Endothelial cell of umbilical vein (primary cell): Measurements from ENCODE around the gene FAM219B. TPM values are rescaled to one million over a fixed set of nuclear protein-coding genes. Genes with fewer than 3 reads are reported as not detected.

Experiments
- BruUV-seq: library from RNA; stranded (reverse); fragments of 400-500 nt; replicated peaks from 2 replicates; lab custom pipeline; 2021; lab: Mats Ljungman, UMichigan
- CTCF ChIA-PET: fragments of 300-600, 350-600 bp; sonication (Branson Sonifier 250); formaldehyde crosslinking; loops from one replicate; lab custom pipeline; 2021; ENCODE audit warnings: antibody characterized with exemption, inconsistent platforms; lab: Charles Lee
- POLR2A ChIA-PET: fragments of 300-600, 350-600 bp; sonication (Branson Sonifier 250); formaldehyde crosslinking; loops from one replicate; lab custom pipeline; 2021; ENCODE audit warnings: antibody characterized with exemption, inconsistent platforms; lab: Charles Lee
- DNase-seq: peaks from one replicate; pipeline ENCODE4 v3.0.0-alpha.2; 2011; ENCODE audit warnings: low read depth, low spot score
- FAIRE-seq: peaks from 2 replicates; lab custom pipeline; 2011; peaks lifted over from hg19 to GRCh38; lab: Jason Lieb, UNC
- H2AFZ ChIP-seq: 2 replicates; pipeline ENCODE4 v1.6.0; 2012; ENCODE audit warnings: low read depth, low read length, control low read depth, inconsistent platforms
- H3K27ac ChIP-seq: 2 replicates; pipeline ENCODE4 v1.5.1; 2011; ENCODE audit warnings: low read depth, mild to moderate bottlenecking, control low read depth, low read length, moderate library complexity; ENCODE audit not compliant: insufficient read depth
- H3K27me3 ChIP-seq, 2 experiments: 2 replicates each; pipeline versions ENCODE4 v1.6.0 to v1.6.1; 2011; ENCODE audit warnings: low read length in 2 of 2, mixed read lengths in 1 of 2; ENCODE audit not compliant: control insufficient read depth in 2 of 2, insufficient read depth in 2 of 2
- H3K36me3 ChIP-seq, 2 experiments: 2 replicates in 1 of 2; 3 replicates in 1 of 2; pipeline ENCODE4 v1.5.1; 2011; ENCODE audit warnings: low read length in 2 of 2, mild to moderate bottlenecking in 1 of 2, moderate library complexity in 1 of 2; ENCODE audit not compliant: control insufficient read depth in 2 of 2, insufficient read depth in 2 of 2; ENCODE audit errors: extremely low read depth in 1 of 2
- H3K4me1 ChIP-seq: 3 replicates; pipeline ENCODE4 v1.5.1; 2011; ENCODE audit warnings: mild to moderate bottlenecking, low read length; ENCODE audit not compliant: control insufficient read depth, insufficient read depth; ENCODE audit errors: extremely low read depth
- H3K4me2 ChIP-seq: 2 replicates; pipeline ENCODE4 v1.6.1; 2011; ENCODE audit warnings: low read length, control low read depth, mixed read lengths; ENCODE audit not compliant: insufficient read depth
- H3K4me3 ChIP-seq, 3 experiments: fragments of 200-600 bp in 1 of 3; sonication (generic), shearing (Covaris generic) in 1 of 3; replicated peaks in 1 of 3; 2 replicates each; pipeline ENCODE4 v1.5.1; 2011 to 2016; ENCODE audit warnings: control low read depth in 3 of 3, low read length in 3 of 3, mild to moderate bottlenecking in 2 of 3, inconsistent platforms in 1 of 3, low read depth in 1 of 3, moderate library complexity in 1 of 3; ENCODE audit not compliant: insufficient read depth in 1 of 3
- H3K79me2 ChIP-seq: 2 replicates; pipeline ENCODE4 v1.6.0; 2012; ENCODE audit warnings: low read length, inconsistent platforms; ENCODE audit not compliant: control insufficient read depth, insufficient read depth
- H3K9ac ChIP-seq: replicated peaks from 2 replicates; pipeline ENCODE3; 2011; ENCODE audit warnings: low read length, control low read depth; ENCODE audit not compliant: insufficient read depth; ENCODE audit errors: extremely low read depth
- H3K9me1 ChIP-seq: replicated peaks from 3 replicates; pipeline ENCODE4 v1.6.0; 2011; ENCODE audit warnings: mild to moderate bottlenecking, low read length; ENCODE audit not compliant: control insufficient read depth, insufficient read depth; ENCODE audit errors: extremely low read depth
- H3K9me3 ChIP-seq: replicated peaks from 2 replicates; pipeline ENCODE4 v1.5.1; 2012; ENCODE audit warnings: low read length, inconsistent platforms; ENCODE audit not compliant: control insufficient read depth, insufficient read depth
- H4K20me1 ChIP-seq: replicated peaks from 2 replicates; pipeline ENCODE3; 2011; ENCODE audit warnings: mild to moderate bottlenecking, low read length; ENCODE audit not compliant: control insufficient read depth, insufficient read depth; ENCODE audit errors: extremely low read depth
- EZH2 ChIP-seq: IDR thresholded peaks from 2 replicates; pipeline ENCODE4 v1.6.1; 2012; ENCODE audit warnings: borderline replicate concordance, low read depth, mild to moderate bottlenecking, moderate library complexity, low read length, inconsistent platforms; ENCODE audit not compliant: severe bottlenecking
- FOS ChIP-seq: IDR thresholded peaks from 2 replicates; pipeline ENCODE4 v1.6.1; 2011; ENCODE audit warnings: mild to moderate bottlenecking, low read length, moderate library complexity, borderline replicate concordance; ENCODE audit not compliant: insufficient read depth
- GATA2 ChIP-seq: IDR thresholded peaks from 2 replicates; pipeline ENCODE4 v1.7.0; 2011; ENCODE audit warnings: low read depth, mild to moderate bottlenecking, moderate library complexity, mixed read lengths, low read length; ENCODE audit not compliant: insufficient read length, insufficient read depth
- JUN ChIP-seq: IDR thresholded peaks from 2 replicates; pipeline ENCODE4 v1.6.1; 2011; ENCODE audit warnings: borderline replicate concordance, low read depth; ENCODE audit not compliant: insufficient read length, insufficient read depth
- MYC ChIP-seq: IDR thresholded peaks from one replicate; pipeline ENCODE4 v1.6.1; 2011; ENCODE audit warnings: mild to moderate bottlenecking, low read depth, low read length
- POLR2A ChIP-seq: IDR thresholded peaks from 2 replicates; pipeline ENCODE4 v1.6.1; 2012; ENCODE audit warnings: low read depth, mild to moderate bottlenecking, control low read depth, low read length
- POLR2AphosphoS5 ChIP-seq: IDR thresholded peaks from 2 replicates; pipeline ENCODE4 v1.6.1; 2012; ENCODE audit warnings: low read depth, mild to moderate bottlenecking, control low read depth, low read length, moderate library complexity; ENCODE audit not compliant: insufficient read depth
- dilution Hi-C: fragments of 300-500 bp; cut with MboI; formaldehyde crosslinking; loops from one replicate; pipeline ENCODE4 v1.15.0; 2019; ENCODE audit warnings: low sequenced_read_pairs; ENCODE audit not compliant: extremely low pct_ligation_motif_present
- intact Hi-C: fragments of 100-400 bp; cut with micrococcal nuclease; formaldehyde crosslinking; loops from one replicate; pipeline ENCODE4 v1.10.0; 2022
- polyA plus RNA-seq, 4 experiments: library from polyadenylated mRNA; depleted of rRNA in 3 of 4; stranded (reverse) in 3 of 4; unstranded in 1 of 4; fragments of >200 nt; gene quantifications; 2 replicates each; pipeline versions ENCODE4 v1.2.1 to v1.2.3, GENCODE V29; 2011 to 2012; ENCODE audit warnings: missing spikeins in 1 of 4
- total RNA-seq: library from RNA; stranded (reverse); gene quantifications from 2 replicates; pipeline ENCODE4 v1.2.3, GENCODE V29; 2021
- TF ChIP-seq, protein P1 (sequence below), 2 donors: IDR thresholded peaks; 1 replicate in 1 of 2; 2 replicates in 1 of 2; pipeline ENCODE4 v1.5.1; 2011; ENCODE audit warnings: low read length in 2 of 2, mild to moderate bottlenecking in 2 of 2, moderate library complexity in 2 of 2, control low read depth in 1 of 2, inconsistent platforms in 1 of 2, low read depth in 1 of 2; ENCODE audit not compliant: insufficient read depth in 1 of 2; ENCODE audit errors: extremely low read depth in 1 of 2
- TF ChIP-seq, protein P2 (sequence below): IDR thresholded peaks from 2 replicates; pipeline ENCODE4 v1.6.1; 2011; ENCODE audit not compliant: insufficient read depth, insufficient read length

Gene FAM219B
- total and polyA plus RNA-seq, 2 donors (not counting 3 experiments of a cell fraction or from before 2014, with no cell fraction given), result 57.7 to 73.0 TPM

DNA sequence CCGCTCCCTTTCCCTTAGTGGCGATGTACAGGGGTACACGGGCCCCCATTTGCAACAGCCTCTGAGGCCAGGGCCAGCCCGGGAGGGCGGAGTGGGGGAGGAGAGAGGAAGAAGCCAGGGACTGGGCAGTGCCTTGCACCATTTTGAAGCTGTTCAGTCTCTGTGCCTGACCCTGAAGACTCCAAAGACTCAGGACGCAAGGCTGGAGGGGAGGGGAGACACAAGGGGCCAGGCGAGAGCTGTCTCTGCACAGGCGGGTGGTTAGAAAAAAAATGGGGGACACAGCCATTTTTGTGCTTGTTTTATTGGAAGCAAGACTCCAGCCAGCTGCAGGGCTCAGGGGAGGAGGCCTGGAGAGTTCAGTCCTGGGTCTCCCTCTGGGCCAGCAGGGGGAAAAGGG is 48.4 kb upstream of the FAM219B start:
- H3K36me3 ChIP-seq, result no peaks in the 10 kb centered on the region
- H3K9me1 ChIP-seq, result no peaks in the 10 kb centered on the region
- H3K27ac ChIP-seq, result no peak overlapping the region
- BruUV-seq, result no TSS peak
- no peak overlapping the region for H3K9ac ChIP-seq
- ChIA-PET CTCF (interaction anchor here (0.7 to 3.8 kb wide), 10 partner anchors 11 to 321 kb away, joined by 3 to 20 read pairs (median 7); partner anchors contain the start of gene FAM219B), POLR2A (no interaction called here)
- FAIRE-seq, result peak; percentile 33
- H3K4me1 ChIP-seq, result peaks cover 42% of the 10 kb centered on the region
- TF ChIP-seq, protein P1, sequence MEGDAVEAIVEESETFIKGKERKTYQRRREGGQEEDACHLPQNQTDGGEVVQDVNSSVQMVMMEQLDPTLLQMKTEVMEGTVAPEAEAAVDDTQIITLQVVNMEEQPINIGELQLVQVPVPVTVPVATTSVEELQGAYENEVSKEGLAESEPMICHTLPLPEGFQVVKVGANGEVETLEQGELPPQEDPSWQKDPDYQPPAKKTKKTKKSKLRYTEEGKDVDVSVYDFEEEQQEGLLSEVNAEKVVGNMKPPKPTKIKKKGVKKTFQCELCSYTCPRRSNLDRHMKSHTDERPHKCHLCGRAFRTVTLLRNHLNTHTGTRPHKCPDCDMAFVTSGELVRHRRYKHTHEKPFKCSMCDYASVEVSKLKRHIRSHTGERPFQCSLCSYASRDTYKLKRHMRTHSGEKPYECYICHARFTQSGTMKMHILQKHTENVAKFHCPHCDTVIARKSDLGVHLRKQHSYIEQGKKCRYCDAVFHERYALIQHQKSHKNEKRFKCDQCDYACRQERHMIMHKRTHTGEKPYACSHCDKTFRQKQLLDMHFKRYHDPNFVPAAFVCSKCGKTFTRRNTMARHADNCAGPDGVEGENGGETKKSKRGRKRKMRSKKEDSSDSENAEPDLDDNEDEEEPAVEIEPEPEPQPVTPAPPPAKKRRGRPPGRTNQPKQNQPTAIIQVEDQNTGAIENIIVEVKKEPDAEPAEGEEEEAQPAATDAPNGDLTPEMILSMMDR (IDR thresholded peaks at IDR 0.05; ENCODE audit: extremely low read depth in 1 of 2, insufficient read depth in 1 of 2, low read depth in 1 of 2, low read length in 2 of 2), result no peak
- no peak for TF ChIP-seq JUN
- no peak for TF ChIP-seq EZH2
- H3K9me3 ChIP-seq, result no peaks in the 10 kb centered on the region
- H3K27me3 ChIP-seq, result peaks cover 0 to 3% of the 10 kb centered on the region in 2 experiments
- H3K79me2 ChIP-seq, result peaks cover 15% of the 10 kb centered on the region
- no peak overlapping the region for H2AFZ ChIP-seq
- peak overlapping the region; percentile 89 for H3K4me2 ChIP-seq
- H3K4me3 ChIP-seq, result peak overlapping the region in 2 of 3 experiments; percentile 53 to 56
- no peaks in the 10 kb centered on the region for H4K20me1 ChIP-seq
- no peak for DNase-seq
- dilution Hi-C loops (no loop called here), intact Hi-C loops (no loop called here)

DNA sequence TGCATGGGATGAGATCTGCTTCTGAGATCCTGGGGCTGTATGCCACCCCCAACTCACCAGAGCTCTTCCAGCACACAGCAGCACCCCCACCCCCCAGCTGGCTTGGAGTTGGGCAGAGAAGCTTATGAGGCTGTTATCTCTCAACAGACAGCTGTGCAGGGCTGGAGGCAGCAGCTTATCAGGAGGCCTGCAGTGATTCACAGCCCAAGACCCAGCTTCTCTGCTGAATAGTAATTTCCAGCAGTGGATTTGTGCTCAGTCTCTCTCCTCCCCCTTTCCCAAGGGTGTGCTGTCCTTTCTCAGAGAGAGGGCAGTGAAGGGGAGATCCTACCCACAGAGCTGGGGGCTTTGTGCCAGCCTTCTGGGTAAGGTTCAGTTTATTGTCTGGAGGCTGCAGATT is 47.9 kb upstream of the FAM219B start:
- H3K4me2 ChIP-seq, result peak overlapping the region; percentile 89
- ChIA-PET CTCF (interaction anchor here (1.1 to 2.6 kb wide), 12 partner anchors 33 to 320 kb away, joined by 3 to 15 read pairs (median 6); partner anchors contain the start of gene FAM219B), POLR2A (no interaction called here)
- dilution Hi-C loops (no loop called here), intact Hi-C loops (no loop called here)
- no peaks in the 10 kb centered on the region for H3K9me1 ChIP-seq
- H3K9me3 ChIP-seq, result no peaks in the 10 kb centered on the region
- H3K27me3 ChIP-seq, result peaks cover 0 to 3% of the 10 kb centered on the region in 2 experiments
- FAIRE-seq (peak; percentile 82), DNase-seq (peak; percentile 59)
- TF ChIP-seq GATA2 (peak; percentile 65), POLR2A (peak; percentile 26), POLR2AphosphoS5 (peak; percentile 23), MYC (no peak), FOS (peak; percentile 10), JUN (no peak), EZH2 (no peak)
- TF ChIP-seq, protein P2, sequence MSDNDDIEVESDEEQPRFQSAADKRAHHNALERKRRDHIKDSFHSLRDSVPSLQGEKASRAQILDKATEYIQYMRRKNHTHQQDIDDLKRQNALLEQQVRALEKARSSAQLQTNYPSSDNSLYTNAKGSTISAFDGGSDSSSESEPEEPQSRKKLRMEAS, result no peak
- TF ChIP-seq, protein P1 (IDR thresholded peaks at IDR 0.05; ENCODE audit: extremely low read depth in 1 of 2, insufficient read depth in 1 of 2, low read depth in 1 of 2, low read length in 2 of 2), result no peak
- peaks cover 15% of the 10 kb centered on the region for H3K79me2 ChIP-seq
- no peak overlapping the region for H3K9ac ChIP-seq
- no peaks in the 10 kb centered on the region for H4K20me1 ChIP-seq
- no TSS peak for BruUV-seq
- H3K27ac ChIP-seq, result no peak overlapping the region
- H3K4me3 ChIP-seq, result peak overlapping the region in 2 of 3 experiments; percentile 53 to 56
- no peaks in the 10 kb centered on the region for H3K36me3 ChIP-seq
- no peak overlapping the region for H2AFZ ChIP-seq
- peaks cover 39% of the 10 kb centered on the region for H3K4me1 ChIP-seq
